Measurements from ENCODE around the gene NAE1.
"Not testable (repeated sequence)": the region's sequence is repeated elsewhere in the genome, so short reads cannot be mapped to it uniquely, and the experiment has no call there.

Gene NAE1

GRCh38 chr16:66801320-66802105 lies 29.3 kb downstream of the NAE1 start, which contains the start of gene TERB1:
Gene TERB1 (minus strand): TSS chr16:66801584. CDS start chr16:66796798, 4,786 bp downstream.
- DNase-seq (ENCODE audit: low read depth): no peak

DNA sequence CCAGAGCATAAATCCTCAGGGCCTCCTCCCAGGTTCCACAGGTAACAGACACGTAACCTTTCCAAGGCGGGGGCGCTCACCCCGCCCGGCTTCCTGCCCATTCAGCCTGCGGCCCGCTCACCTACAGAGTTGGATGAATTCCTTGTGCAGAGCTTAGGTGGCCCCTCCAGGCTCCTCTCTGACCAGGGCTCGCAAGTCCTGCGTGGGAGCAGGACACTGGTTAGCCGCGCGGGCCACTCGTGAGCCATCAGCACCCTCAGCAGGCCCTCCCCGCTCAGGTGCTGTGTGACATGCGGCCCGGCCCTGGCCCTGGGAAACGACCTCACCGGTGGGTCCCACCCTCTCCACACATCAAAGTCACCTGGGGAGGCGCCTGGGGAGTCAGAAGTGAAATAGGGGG lies 29.9 kb downstream of the NAE1 start:
- no peak for DNase-seq (ENCODE audit: low read depth)

GRCh38 chr16:66798161-66798560 lies 32.6 kb downstream of the NAE1 start:
- no peak for DNase-seq (ENCODE audit: low read depth)

DNA sequence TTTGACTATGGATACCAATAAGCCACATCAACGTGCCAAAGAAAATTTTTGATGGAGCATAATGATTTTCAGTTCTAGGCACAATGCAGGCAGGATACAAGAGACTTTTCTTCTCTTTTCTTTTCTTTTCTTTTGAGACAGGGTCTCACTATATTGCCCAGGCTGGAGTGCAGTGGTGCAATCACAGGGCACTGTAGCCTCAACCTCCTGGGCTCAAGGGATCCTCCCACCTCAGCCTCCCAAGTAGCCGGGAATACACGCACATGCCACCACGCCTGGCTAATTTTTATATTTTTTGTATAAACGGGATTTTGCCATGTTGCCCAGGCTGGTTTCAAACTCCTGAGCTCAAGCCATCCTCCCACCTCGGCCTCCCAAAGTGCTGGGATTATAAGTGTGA lies 36.8 kb downstream of the NAE1 start:
- DNase-seq (ENCODE audit: low read depth): not testable (repeated sequence)

DNA sequence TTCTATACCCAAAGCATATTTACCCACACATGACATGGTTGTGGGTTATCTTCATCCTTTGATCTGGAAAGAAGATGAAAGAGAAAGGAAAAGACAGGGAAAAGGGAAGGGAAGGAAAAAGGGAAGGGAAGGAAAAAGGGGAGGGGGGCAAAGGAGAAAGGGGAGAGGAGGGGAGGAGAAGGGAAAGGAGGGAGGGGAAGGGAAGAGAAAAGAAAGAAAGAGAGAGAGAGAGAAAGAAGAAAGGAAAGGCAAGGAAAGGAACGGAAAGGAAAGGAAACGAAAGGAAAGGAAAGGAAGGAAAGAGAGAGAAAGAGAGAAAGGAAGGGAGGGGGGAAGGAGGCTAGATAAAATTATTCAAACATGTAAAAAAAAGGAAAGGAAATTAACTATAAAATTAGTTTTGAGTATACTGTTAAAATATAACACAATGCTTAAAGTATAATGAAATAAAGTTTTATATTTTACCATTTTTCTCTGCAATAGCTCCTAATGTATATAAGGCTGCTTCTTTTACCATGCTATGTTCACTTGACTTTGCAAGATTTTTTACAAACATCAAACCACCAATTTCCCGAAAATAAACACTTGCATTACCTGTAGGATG lies 40.5 kb downstream of the NAE1 start:
- no peak for DNase-seq (ENCODE audit: low read depth)

DNA sequence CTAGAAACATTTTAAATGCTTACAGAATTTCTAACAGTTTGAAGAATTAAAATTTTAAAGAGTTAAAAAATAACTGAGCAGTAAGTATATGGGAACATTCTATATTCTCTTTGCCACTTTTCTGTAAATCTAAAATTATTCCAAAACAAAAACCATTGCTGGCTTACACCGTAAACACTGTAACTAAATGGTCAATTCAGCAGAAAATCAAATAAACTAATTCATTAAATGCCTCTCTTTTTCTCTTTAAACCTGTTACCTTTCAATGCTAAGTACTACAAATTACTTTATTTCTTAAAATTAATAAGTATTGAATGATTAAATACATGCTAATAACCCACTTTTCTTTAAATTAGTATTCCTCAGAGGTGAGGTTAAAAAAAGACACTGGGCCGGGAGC lies 43.3 kb downstream of the NAE1 start:
- no peak for DNase-seq (ENCODE audit: low read depth)

- no peak for DNase-seq (ENCODE audit: low read depth)
Measured at GRCh38 chr16:66786551-66786950, 44.2 kb downstream of the NAE1 start.

GRCh38 chr16:66776457-66776856 lies 54.3 kb downstream of the NAE1 start:
- DNase-seq (ENCODE audit: low read depth): no peak

GRCh38 chr16:66774981-66775380 lies 55.8 kb downstream of the NAE1 start:
- no peak for DNase-seq (ENCODE audit: low read depth)

- no peak for DNase-seq (ENCODE audit: low read depth)
Measured at GRCh38 chr16:66758086-66758485, 72.7 kb downstream of the NAE1 start.

DNA sequence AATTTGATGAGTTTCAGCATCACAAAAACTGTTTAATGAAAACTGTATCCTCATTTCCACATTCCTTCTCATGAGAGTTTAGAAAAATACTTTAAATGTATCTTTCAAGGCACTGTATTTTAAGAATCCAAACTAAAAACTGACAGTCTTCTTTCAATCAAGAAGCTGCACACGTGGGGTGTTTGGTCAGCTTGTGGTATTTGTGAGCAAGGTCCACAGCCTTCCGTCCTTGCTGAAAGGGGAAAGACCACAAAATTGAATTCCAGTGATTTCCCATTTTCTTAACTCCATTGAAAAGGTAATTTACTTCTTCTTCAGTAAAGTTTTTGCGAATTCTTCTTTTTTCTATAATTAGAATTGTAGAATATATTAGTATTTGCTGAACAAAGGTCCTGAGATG lies 76.0 kb downstream of the NAE1 start:
- DNase-seq (ENCODE audit: low read depth): no peak

GRCh38 chr16:66754211-66754610 lies 76.6 kb downstream of the NAE1 start:
- DNase-seq (ENCODE audit: low read depth): no peak

DNA sequence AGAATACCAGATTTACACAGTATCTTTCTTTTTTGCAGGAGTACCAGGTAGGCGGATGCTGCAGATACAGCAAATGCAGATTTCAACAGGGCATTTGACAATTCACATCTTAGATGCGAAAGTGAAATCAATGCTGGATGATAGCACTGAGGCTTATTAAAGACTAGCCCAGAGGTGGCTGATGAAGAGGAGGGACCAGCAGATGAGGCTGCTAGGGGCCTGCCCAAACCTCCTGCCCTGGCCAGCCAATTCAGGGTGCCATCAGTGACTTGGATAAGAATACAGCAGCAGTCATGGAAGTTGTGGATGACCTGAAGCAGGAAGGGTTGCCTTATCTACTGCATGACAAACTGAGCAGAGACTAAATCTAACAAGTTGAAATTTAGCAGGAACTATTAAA lies 77.8 kb downstream of the NAE1 start:
- no peak for DNase-seq (ENCODE audit: low read depth)

Measured in activated gamma-delta T cell treated with anti-CD3 and anti-CD28 coated beads, Interleukin-2, amount 50 U/mL, for 16 hours (primary cell).